ENCODE measurements around the gene TMEM119.
A peak's percentile ranks its signal among the peaks of the same experiment; 100 is the strongest.
"Not testable (repeated sequence)": the region's sequence is repeated elsewhere in the genome, so short reads cannot be mapped to it uniquely, and the experiment has no call there.

TMEM119 gene

DNA sequence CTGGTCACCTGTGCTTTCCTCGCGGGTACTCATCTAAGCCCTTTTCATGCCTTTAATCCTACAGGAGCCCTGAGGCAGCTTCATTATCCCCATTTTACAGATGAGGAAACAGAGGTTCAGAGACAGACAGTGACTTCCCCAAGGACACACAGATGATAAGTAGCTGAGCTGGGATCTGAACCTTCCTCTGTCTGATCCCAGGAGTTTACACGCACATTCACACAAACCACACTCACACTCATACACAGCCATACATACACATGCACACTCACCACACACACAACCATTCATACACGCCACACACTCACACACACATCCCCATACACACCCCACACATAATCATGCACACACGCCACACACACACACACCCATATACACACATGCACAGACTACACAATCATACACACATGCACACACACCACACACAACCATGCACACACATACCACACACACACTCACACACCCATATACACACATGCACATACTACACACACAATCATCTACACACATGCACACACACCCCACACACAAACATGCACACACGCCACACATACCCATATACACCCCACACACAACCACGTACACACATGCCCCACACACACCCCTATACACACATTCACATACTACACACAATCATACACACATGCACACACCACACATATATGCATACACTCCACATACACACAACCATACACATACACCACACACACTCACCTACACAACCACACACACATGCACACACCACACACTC is 2.7 kb downstream of the TMEM119 start:
- Mint-ChIP-seq H3K27ac (no peak overlapping the region), H3K36me3 (no peaks in the 10 kb centered on the region), H3K4me1 (peaks cover 2 to 9% of the 10 kb centered on the region in 2 donors), H3K27me3 (peaks cover 0 to 3% of the 10 kb centered on the region in 2 donors), H3K4me3 (no peak overlapping the region), H3K9me3 (no peaks in the 10 kb centered on the region)
- ATAC-seq (replicated peaks) = no peak
- no peak for DNase-seq

DNA sequence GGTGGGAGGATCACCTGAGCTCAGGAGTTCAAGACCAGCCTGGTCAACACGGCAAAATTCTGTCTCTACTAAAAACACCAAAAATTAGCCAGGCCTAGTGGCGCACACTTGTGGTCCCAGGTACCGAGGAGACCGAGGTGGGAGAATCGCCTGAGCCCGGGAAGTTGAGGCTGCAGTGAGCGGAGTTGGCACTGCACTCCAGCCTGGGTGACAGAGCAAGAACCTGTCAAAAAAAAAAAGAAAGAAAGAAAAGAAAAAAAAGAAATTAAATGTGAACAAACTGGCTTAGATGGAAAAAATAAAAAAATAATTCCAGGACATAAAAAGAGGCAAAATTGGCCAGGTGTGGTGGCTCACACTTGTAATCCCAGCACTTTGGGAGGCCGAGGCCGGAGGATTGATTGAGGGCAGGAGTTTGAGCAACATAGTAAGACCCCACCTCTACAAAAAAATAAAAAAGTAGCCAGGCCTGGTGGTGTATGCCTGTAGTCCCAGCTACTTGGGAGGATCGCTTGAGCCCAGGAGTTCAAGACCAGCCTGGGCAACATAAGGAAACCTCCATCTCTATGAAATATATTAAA is 3.5 kb downstream of the TMEM119 start:
- H3K36me3 Mint-ChIP-seq = no peaks in the 10 kb centered on the region
- H3K9me3 Mint-ChIP-seq = no peaks in the 10 kb centered on the region
- peaks cover 2 to 9% of the 10 kb centered on the region in 2 donors for H3K4me1 Mint-ChIP-seq
- peaks cover 0 to 3% of the 10 kb centered on the region in 2 donors for H3K27me3 Mint-ChIP-seq
- DNase-seq = no peak
- H3K4me3 Mint-ChIP-seq = no peak overlapping the region
- no peak overlapping the region for H3K27ac Mint-ChIP-seq
- ATAC-seq (replicated peaks) = no peak

DNA sequence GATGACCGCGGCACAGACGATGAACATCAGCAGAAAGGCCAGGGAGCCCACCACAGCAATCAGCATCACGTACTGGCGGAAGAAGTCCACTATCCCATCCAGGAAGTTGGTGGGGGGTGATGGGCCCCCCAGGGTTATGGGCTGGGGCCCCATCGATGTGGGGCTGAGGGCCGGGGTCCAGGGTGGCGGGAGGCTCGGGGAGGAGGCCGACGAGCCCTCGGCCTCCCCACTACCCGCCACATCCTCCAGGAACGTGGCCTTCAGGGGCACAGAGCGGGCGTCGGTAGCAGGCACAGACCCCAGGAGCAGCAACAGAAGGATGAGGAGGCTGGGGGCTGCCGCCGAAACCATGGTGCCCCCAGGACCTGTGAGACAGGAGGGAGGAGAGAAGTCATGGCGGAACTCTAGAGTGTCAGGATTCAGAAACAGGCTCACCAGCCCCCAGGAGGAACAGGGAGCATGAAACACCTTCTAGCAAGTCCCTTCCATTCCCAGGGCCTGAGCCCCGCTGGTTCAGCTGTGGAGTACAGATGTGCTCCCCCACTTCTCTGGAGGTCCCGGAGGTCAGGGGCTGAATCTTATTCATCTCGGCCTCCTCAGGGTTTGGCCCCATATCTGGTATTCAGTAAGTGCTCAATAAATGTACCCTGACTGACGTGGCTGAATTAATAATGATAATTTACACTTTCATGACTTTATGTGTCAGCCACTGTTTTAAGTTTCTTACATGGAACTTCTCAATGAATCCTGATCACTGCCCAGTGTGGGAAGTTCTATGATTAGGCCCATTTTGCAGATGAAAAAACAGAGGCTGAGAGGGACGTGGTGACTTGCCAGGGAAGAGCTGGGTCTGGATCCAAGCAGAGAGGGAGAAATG is 5.6 kb downstream of the TMEM119 start:
- ATAC-seq (replicated peaks) = no peak
- H3K27me3 Mint-ChIP-seq = peaks cover 0 to under 1% of the 10 kb centered on the region in 2 donors
- no peaks in the 10 kb centered on the region for H3K4me1 Mint-ChIP-seq
- no peaks in the 10 kb centered on the region for H3K9me3 Mint-ChIP-seq
- no peak for DNase-seq
- H3K4me3 Mint-ChIP-seq = no peak overlapping the region
- H3K27ac Mint-ChIP-seq = no peak overlapping the region
- no peaks in the 10 kb centered on the region for H3K36me3 Mint-ChIP-seq

DNA sequence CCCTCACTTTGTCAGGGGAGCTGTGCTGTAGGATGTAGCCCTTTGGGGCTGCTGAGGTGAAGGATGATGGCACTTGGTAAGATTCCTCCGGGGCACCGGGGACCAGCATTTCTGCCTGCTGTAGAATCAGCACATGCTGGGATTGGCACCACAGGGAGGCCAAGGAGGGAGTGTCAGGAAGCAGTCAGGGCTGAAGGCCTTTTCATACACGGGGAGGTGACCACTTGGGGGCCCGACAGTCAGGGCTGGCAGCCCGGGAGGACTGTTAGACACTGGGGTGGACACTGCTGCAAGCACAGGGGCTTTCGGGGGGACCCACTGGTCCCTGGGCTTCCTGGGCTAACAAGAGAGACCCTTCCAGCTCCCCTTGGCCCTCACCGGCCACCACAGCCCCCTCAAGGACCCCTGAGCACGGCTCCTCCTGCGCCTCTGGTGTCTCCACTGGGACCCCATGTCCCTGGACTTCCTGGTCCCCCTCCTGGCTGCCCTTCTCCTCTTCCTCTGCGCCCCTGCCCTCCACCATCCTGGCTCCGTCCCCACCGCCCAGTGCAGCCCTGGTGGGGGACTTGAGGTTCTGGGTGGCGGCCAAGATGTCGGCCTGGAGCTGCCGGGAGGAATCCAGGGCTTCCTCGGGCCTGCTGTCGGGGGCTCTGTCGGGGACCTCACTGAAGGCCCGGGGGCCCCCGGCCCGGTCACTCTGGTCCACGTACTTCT is 6.5 kb downstream of the TMEM119 start:
- ATAC-seq (replicated peaks) = no peak
- Mint-ChIP-seq H3K36me3 (no peaks in the 10 kb centered on the region), H3K9me3 (no peaks in the 10 kb centered on the region), H3K4me3 (no peak overlapping the region), H3K27ac (peak overlapping the region; percentile 52), H3K27me3 (no peaks in the 10 kb centered on the region), H3K4me1 (no peaks in the 10 kb centered on the region)
- DNase-seq = no peak

DNA sequence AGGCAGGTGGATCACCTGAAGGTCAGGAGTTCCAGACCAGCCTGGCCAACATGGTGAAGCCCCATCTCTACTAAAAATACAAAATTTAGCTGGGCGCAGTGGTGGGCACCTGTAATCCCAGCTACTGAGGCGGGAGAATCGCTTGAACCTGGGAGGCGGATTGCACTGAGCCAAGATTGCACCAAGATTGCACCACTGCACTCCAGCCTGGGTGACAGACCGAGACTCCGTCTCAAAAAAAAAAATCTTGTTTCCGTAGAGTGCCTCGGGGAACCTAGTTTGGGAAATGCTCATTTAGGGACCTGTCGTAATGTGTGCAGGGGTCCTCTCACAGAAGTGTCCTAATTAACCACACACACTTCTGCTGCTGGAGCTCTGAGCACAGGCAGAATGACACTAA is 7.4 kb downstream of the TMEM119 start:
- H3K27ac Mint-ChIP-seq; H3K4me1 Mint-ChIP-seq; ATAC-seq (replicated peaks): not testable (repeated sequence)

DNA sequence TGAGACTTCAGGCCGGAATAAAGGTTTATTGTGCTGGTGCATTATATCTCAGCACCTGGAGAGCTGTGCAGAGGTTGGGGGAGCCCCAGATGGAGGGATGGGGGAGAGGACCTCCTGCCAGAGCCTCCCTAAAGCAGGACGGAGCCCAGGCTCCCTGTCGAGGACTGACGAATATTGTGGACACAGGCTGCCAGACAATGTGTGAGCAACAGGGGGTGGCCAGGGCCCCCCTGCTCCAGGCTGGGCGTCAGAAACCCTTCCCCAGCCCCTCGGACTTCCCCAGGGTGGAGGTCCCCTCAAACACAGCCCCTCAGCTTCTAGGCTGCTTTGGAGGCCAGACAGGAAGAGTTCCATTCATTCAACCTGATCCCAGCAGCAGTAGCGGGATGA is 8.0 kb downstream of the TMEM119 start:
- H3K4me1 Mint-ChIP-seq = no peaks in the 10 kb centered on the region
- H3K27ac Mint-ChIP-seq = no peak overlapping the region
- no peak for DNase-seq
- H3K36me3 Mint-ChIP-seq = no peaks in the 10 kb centered on the region
- H3K9me3 Mint-ChIP-seq = no peaks in the 10 kb centered on the region
- ATAC-seq (replicated peaks) = no peak
- H3K4me3 Mint-ChIP-seq = no peak overlapping the region
- peaks cover 0 to 1% of the 10 kb centered on the region in 2 donors for H3K27me3 Mint-ChIP-seq

More for the DNA sequence above, 7.4 kb downstream of the TMEM119 start:
- not testable (repeated sequence) for H3K36me3 Mint-ChIP-seq, H3K9me3 Mint-ChIP-seq, DNase-seq, H3K4me3 Mint-ChIP-seq, H3K27me3 Mint-ChIP-seq

DNA sequence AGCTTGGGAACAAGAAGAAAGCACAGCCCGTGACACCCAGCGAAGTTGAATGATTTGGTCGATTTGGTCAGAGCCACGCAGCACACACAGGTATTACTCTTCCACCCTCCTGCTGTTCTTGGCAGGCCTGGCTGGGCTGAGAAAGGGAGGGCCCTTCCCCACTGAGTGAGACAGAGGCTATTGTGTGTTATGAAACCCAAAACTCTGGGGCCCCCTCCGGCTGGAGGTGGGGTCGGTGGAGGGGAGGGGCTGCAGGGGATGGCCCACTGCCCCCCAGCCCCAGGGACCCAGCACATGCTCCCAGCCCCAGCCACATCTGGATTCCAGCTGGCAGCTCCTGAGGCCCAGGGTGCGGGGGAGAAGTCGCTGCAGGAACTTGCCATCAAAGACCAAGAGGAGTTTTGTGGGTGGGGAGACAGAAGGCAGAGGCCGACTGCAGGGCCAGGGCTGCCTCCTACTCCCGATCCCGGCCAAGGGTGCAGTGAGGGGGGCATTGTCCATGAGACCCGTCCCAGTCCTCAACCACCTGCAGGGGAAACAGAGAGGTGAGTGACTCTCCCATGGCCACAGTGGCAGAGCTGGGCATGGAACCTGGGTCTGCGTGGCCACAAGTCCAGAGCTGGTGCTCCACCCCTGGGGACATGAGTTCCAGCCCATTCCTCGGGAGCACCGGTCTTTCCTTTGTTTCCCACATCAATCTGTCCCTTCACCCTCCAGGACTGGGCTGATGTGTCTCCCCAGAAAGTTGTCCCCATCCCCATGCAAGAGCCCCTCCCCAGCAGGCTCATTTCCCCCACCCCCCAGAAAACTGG is 8.7 kb downstream of the TMEM119 start:
- DNase-seq = no peak
- H3K9me3 Mint-ChIP-seq = no peaks in the 10 kb centered on the region
- H3K27ac Mint-ChIP-seq = no peak overlapping the region
- ATAC-seq (replicated peaks) = no peak
- H3K27me3 Mint-ChIP-seq = peaks cover 0 to 4% of the 10 kb centered on the region in 2 donors
- H3K4me3 Mint-ChIP-seq = no peak overlapping the region
- H3K4me1 Mint-ChIP-seq = no peaks in the 10 kb centered on the region
- H3K36me3 Mint-ChIP-seq = no peaks in the 10 kb centered on the region

DNA sequence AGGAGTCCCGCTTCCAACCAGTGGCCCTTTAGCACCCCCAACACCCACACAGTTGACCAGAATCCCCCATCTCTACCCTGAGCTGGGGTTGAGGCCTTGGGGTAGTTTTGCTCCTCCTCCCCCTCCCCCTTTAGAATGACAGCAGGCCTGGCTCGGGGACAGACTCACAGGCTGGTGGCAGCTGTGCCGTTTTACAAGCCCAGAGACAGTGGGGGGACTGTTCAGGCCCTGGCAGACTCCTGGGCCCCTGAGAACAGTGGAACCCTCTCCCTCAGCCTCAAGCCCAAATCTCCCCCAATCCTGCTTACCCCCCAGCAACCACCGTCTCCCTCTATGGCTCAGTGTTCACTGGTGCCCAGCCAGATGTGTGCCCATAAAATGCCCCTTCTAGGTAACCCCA is 10.1 kb downstream of the TMEM119 start:
- DNase-seq (no peak), ATAC-seq (replicated peaks) (no peak)
- no peaks in the 10 kb centered on the region for H3K36me3 Mint-ChIP-seq
- no peak overlapping the region for H3K4me3 Mint-ChIP-seq
- no peaks in the 10 kb centered on the region for H3K4me1 Mint-ChIP-seq
- H3K27me3 Mint-ChIP-seq = peaks cover 0 to 4% of the 10 kb centered on the region in 2 donors
- H3K9me3 Mint-ChIP-seq = no peaks in the 10 kb centered on the region
- H3K27ac Mint-ChIP-seq = peak overlapping the region; percentile 7

DNA sequence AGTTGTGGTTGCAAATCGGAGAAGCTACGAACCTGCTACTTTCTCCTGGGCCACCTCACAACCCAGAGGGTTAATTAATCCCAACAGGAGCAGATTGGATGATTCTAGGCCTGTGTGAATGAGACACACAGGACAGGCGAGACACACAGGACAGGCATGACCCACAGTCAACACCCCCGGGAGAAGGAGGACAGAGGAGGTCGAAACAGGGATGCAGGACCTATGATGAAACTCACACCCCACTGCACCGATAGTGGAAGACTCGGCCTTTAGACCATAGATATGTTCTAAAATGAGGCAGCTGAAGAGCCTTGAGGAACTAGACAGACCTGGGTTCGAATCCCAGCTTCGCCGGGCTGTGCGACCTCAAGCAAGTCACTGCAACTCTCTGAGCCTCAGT is 11.6 kb downstream of the TMEM119 start:
- Mint-ChIP-seq H3K9me3 (no peaks in the 10 kb centered on the region), H3K4me3 (no peak overlapping the region), H3K4me1 (no peaks in the 10 kb centered on the region), H3K36me3 (no peaks in the 10 kb centered on the region), H3K27me3 (peaks cover 0 to 4% of the 10 kb centered on the region in 2 donors), H3K27ac (no peak overlapping the region)
- no peak for ATAC-seq (replicated peaks)
- DNase-seq = no peak

DNA sequence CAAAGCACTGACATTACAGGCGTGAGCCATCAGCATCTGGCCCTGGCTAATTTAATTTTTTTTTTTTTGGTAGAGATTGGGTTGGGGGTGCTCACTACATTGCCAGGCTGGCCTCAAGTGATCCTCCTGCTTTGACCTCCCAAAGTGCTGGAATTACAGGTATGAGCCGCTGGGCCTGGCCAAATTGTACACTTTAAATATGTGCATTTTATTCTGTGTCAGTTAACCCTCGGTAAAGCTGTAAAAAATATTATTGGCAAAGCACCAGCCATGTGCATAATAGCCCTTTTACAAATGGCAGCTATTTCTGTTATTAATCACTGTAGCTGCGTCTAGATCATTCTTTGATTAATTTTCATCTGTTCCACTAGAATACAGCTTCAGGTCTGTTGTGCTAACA is 12.0 kb downstream of the TMEM119 start:
- Mint-ChIP-seq H3K9me3 (no peaks in the 10 kb centered on the region), H3K4me3 (no peak overlapping the region), H3K27ac (no peak overlapping the region), H3K27me3 (peaks cover 0 to 4% of the 10 kb centered on the region in 2 donors), H3K4me1 (peaks cover 0 to under 1% of the 10 kb centered on the region in 2 donors), H3K36me3 (no peaks in the 10 kb centered on the region)
- ATAC-seq (replicated peaks) (no peak), DNase-seq (no peak)

DNA sequence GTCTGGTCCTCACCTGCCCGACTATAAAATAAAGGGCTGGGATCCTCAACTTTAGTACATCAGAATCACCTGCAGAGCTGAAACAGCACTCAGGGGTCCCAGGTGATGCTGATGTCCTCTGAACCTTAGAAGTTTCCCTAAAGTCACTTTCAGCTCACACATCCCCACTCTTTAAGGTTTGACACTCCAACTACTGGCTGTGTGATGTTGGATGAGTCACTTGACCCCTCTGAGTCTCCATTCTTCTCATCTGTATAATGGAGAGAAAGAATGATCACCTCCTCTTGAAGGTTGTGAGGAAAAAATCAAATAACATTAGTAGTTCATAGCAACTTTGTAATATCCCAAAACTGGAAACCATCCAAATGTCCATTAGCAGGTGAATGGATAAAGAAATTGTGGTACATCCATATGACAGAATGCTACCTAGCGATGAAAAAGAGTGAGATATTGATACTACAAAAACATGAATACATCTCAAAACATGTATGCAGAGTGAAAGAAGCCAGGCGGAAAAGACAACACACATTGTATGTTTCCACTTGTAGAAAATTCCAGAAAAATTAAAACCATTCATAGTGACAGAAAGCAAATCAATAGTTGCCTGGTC is 13.3 kb downstream of the TMEM119 start:
- H3K27ac Mint-ChIP-seq = no peak overlapping the region
- H3K9me3 Mint-ChIP-seq = no peaks in the 10 kb centered on the region
- ATAC-seq (replicated peaks) (no peak), DNase-seq (no peak)
- H3K4me3 Mint-ChIP-seq = no peak overlapping the region
- peaks cover 0 to 4% of the 10 kb centered on the region in 2 donors for H3K27me3 Mint-ChIP-seq
- H3K4me1 Mint-ChIP-seq = peaks cover under 1 to 13% of the 10 kb centered on the region in 2 donors
- H3K36me3 Mint-ChIP-seq = no peaks in the 10 kb centered on the region

DNA sequence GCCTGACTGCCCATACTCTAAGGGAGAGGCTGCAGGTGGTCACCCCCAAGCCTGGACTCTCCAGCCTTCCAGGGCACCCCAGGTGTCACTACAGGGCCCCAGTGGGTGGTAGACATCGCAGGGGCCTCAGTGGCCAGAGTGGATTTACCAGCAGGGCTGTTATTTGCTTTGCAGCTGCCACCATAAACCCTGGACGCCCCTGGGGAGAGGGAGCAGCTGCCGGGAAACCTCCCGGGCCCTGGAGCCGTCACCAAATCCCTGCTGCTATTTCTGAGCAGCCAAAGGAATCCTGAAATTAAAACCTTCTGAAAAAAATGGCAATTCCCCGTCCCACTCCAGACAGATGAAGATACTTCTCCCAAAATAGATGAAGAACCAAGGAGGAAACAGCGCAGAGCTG is 13.9 kb downstream of the TMEM119 start:
- no peak overlapping the region for H3K27ac Mint-ChIP-seq
- no peak overlapping the region for H3K4me3 Mint-ChIP-seq
- no peaks in the 10 kb centered on the region for H3K36me3 Mint-ChIP-seq
- DNase-seq = no peak
- no peak for ATAC-seq (replicated peaks)
- peaks cover 1 to 2% of the 10 kb centered on the region in 2 donors for H3K9me3 Mint-ChIP-seq
- peaks cover 4 to 19% of the 10 kb centered on the region in 2 donors for H3K4me1 Mint-ChIP-seq
- H3K27me3 Mint-ChIP-seq = peaks cover 0 to 4% of the 10 kb centered on the region in 2 donors
